Umbilical cord (tissue), 2 donors: ENCODE results near the gene FARS2. TPM values are rescaled to one million over a fixed set of nuclear protein-coding genes. Genes with fewer than 3 reads are reported as not detected.

Source experiments
- DNase-seq: peaks from one replicate; pipeline ENCODE4 v3.0.0-alpha.2; 2015; ENCODE audit warnings: low spot score
- total RNA-seq: library from RNA; depleted of rRNA; stranded (reverse); fragments of >200 nt; gene quantifications from one replicate; pipeline ENCODE4 v1.2.3, GENCODE V29; 2014; ENCODE audit warnings: low replicate concordance; ENCODE audit not compliant: insufficient read depth

FARS2 gene
- total RNA-seq, 1 donor from 2014 or later, result 13.5 TPM

- DNase-seq, result no peak
Observed at GRCh38 chr6:5325173-5325572, 63.9 kb downstream of the FARS2 start.

GRCh38 chr6:5326022-5326641 is 64.8 kb downstream of the FARS2 start:
- DNase-seq, result no peak

- DNase-seq, result no peak
Observed at GRCh38 chr6:5328800-5329199, 67.5 kb downstream of the FARS2 start.

- no peak for DNase-seq
Observed at GRCh38 chr6:5331845-5332442, 70.6 kb downstream of the FARS2 start.

- no peak for DNase-seq
Observed at GRCh38 chr6:5333658-5334057, 72.3 kb downstream of the FARS2 start.

GRCh38 chr6:5334341-5334740 is 73.0 kb downstream of the FARS2 start:
- peak; percentile 5 for DNase-seq

- no peak for DNase-seq
Observed at GRCh38 chr6:5335020-5335419, 73.7 kb downstream of the FARS2 start.

GRCh38 chr6:5337573-5337972 is 76.3 kb downstream of the FARS2 start:
- DNase-seq, result no peak

- DNase-seq, result no peak
Observed at GRCh38 chr6:5338177-5338960, 77.1 kb downstream of the FARS2 start.

GRCh38 chr6:5339786-5340185 is 78.5 kb downstream of the FARS2 start:
- DNase-seq, result no peak

- no peak for DNase-seq
Observed at GRCh38 chr6:5341845-5342244, 80.5 kb downstream of the FARS2 start.

- DNase-seq, result no peak
Observed at GRCh38 chr6:5343998-5344397, 82.7 kb downstream of the FARS2 start.

GRCh38 chr6:5345324-5345723 is 84.0 kb downstream of the FARS2 start:
- no peak for DNase-seq

- no peak for DNase-seq
Observed at GRCh38 chr6:5351552-5352210, 90.4 kb downstream of the FARS2 start.

- peak; percentile 84 for DNase-seq
Observed at GRCh38 chr6:5353971-5354370, 92.7 kb downstream of the FARS2 start.

GRCh38 chr6:5357486-5357885 is 96.2 kb downstream of the FARS2 start:
- DNase-seq, result no peak

GRCh38 chr6:5359417-5359816 is 98.1 kb downstream of the FARS2 start:
- no peak for DNase-seq

- peak; percentile 6 for DNase-seq
Observed at GRCh38 chr6:5361396-5361795, 100.1 kb downstream of the FARS2 start.

GRCh38 chr6:5365436-5366195 is 104.3 kb downstream of the FARS2 start:
- DNase-seq, result no peak

- no peak for DNase-seq
Observed at GRCh38 chr6:5366941-5367340, 105.6 kb downstream of the FARS2 start.

- no peak for DNase-seq
Observed at GRCh38 chr6:5367510-5367909, 106.2 kb downstream of the FARS2 start.

- no peak for DNase-seq
Observed at GRCh38 chr6:5373430-5373829, 112.1 kb downstream of the FARS2 start.
